HG03175 (cell line): ENCODE measurements around the gene IL13RA2.

Experiments
- ATAC-seq: cut with Tn5 transposase; IDR thresholded peaks from one replicate; pipeline ENCODE4 v1.9.1; 2021; ENCODE audit warnings: mild to moderate bottlenecking, moderate library complexity; ENCODE audit not compliant: unreplicated experiment

The IL13RA2 gene

DNA sequence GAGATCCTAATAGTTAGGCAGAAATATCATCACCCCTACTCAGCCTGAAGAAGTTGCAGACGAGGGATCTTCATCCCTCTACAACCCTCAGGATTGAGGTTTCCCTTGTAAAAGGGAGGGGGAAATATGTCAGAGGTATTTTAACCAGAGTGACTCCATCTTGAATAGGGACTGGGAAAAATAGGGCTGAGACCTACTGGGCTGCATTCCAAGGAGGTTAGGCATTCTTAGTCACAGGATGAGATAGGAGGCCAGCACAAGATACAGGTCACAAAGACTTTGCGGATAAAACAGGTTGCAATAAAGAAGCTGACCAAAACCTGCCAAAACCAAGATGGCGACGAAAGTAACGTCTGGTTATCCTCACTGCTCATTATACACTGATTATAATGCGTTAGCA is 17.5 kb downstream of the IL13RA2 start:
- no peak for ATAC-seq

GRCh38 chrX:114997779-114998178 is 19.6 kb downstream of the IL13RA2 start:
- no peak for ATAC-seq

DNA sequence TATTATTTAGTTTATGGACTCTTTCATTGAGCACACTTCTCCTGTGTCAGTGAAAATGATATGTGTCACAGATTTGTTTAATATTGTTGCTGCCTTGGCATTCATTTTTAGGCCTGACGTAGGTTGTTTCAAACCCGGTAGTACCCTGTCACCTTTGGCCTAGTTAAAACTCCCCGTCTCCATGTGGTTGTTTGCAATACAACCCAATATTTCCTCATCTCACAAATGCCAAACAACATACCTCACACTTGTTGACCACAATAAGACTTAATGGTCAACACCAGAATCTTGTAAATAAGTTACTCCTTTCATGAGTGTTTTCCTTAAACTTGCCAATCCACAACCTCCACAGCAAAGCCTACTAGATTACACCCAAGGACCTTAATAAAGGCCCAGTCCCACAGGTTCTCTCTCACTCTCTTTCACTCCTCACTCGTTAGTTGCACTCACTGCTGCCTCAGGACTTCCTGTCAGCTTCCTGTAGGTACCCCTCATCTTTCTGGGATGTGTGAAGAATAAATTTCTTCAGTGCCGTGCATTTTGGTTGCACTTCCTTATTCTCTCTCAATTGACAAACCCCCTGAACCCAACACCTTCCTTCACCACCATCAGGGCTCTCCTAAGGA is 31.3 kb downstream of the IL13RA2 start:
- ATAC-seq = no peak

DNA sequence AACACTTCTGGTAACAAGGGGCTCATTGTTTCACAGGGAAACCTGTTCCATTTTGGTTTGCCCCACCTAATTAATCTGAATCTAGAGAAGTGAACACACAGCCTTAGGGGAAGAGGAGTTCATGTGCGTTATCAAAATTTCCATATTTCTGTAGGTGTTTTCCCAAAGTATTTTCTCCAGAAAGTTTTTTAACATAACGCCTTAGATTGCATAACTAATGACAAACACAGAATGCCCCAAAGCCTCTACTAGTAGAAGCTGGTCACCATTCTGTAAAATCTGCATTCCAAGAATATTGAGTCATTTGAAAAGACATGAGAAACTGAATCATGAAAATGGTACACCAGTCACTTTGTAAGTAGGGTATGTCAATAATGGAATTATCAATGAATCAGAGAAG is 41.1 kb downstream of the IL13RA2 start:
- no peak for ATAC-seq

DNA sequence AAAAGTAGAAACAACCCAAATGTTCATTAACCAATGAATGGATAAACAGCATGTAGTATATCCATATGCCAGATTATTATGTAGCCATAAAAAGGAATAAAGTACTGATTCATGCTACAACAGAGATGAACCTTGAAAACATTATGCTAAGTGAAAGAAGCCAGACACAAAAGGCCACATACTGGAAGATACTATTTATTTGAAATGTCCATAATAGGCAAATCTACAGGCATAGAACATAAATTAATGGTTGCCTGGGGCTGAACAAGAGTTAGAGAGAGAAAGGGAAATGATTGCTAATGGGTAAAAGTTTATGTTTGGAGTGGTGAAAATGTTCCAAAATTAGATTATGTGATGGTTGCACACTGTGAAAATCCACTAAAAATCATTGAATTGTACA is 44.4 kb downstream of the IL13RA2 start:
- ATAC-seq = no peak

DNA sequence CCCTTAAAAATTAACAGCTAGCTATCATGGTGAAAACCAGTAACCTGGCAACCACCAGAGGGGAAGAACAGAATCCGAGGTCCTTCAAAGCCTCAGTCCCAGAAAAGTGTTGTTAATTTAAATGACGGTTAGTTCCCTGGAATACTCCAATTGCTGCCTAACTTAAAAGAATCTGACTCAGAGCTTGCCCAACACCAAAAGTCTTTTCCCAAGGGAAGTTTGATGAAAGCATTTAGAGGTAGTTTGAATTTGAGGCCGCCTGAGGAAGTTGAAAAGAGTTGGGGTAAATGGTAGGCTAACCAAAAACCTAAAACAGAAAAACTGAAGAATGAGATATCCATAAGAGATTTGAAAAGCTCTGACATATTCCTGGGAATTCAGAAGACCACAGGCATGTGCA is 46.6 kb downstream of the IL13RA2 start:
- ATAC-seq = no peak

DNA sequence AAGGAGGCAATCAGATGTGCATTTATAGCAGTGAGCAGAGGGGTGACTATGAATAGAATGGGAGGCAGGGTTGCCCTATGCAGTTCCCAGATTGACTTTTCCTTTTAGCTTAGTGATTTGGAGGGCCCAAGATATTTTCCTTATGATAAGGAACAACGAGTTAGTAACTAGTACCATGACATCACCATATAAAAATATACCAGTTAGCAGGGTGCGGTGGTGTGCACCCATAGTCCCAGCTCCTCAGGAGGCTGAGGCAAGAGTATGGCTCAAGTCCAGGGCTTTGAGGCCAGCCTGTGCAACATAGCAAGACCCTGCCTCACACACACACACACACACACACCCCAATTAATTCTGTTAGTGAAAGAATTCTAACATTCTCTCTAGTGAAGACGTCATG is 53.0 kb downstream of the IL13RA2 start:
- ATAC-seq = no peak

GRCh38 chrX:114962209-114962608 is 55.2 kb downstream of the IL13RA2 start:
- no peak for ATAC-seq

- ATAC-seq = no peak
Observed at GRCh38 chrX:114959729-114960128, 57.7 kb downstream of the IL13RA2 start.
